ENCODE data around the gene RPEL1.
A peak's percentile ranks its signal among the peaks of the same experiment; 100 is the strongest.

Gene RPEL1

DNA sequence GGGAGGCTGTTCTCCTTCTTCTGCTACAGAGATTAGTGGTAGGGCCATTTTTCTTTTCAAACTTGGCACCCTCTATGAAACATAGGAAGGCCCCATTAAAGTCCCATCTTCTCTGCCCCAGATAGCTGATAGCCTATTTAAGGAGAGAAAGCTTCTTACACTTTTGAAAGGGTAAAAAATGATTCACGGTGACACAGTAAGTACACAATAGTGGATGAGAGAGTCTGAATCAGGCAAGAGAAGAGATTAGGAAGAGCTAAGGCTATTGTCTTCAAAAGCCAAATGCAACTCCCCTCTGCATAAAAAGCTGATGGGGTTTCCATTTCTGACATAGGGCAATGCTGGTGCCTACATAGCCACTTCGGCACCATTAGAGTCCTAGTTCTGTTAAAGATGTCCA is 34.8 kb downstream of the RPEL1 start:
- DNase-seq (ENCODE audit: low read depth) = no peak

GRCh38 chr10:103281753-103282152 is 36.1 kb downstream of the RPEL1 start:
- DNase-seq (ENCODE audit: low read depth) = no peak

- DNase-seq (ENCODE audit: low read depth) = no peak
Measured at GRCh38 chr10:103282961-103283360, 37.3 kb downstream of the RPEL1 start.

DNA sequence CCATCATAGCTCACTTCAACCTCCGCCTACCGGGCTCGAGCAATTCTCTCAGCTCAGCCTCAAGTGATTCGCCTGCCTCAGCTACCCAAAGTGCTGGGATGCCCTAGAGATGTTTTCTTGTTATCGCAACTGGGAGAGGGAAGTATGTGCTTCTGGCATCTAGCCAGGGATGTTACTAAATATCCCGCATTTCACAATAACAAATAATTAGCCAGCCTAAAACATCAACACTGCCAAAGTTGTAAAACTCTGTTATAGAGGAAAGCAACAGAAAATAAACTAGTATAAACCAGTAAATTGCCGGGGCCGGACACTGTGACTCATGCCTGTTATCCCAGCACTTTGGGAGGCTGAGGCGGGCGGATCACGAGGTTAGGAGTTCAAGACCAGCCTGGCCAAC is 38.5 kb downstream of the RPEL1 start:
- DNase-seq (ENCODE audit: low read depth) = no peak

GRCh38 chr10:103287992-103288391 is 42.3 kb downstream of the RPEL1 start:
- DNase-seq (ENCODE audit: low read depth) = no peak

- DNase-seq (ENCODE audit: low read depth) = no peak
Measured at GRCh38 chr10:103291588-103291987, 45.9 kb downstream of the RPEL1 start.

DNA sequence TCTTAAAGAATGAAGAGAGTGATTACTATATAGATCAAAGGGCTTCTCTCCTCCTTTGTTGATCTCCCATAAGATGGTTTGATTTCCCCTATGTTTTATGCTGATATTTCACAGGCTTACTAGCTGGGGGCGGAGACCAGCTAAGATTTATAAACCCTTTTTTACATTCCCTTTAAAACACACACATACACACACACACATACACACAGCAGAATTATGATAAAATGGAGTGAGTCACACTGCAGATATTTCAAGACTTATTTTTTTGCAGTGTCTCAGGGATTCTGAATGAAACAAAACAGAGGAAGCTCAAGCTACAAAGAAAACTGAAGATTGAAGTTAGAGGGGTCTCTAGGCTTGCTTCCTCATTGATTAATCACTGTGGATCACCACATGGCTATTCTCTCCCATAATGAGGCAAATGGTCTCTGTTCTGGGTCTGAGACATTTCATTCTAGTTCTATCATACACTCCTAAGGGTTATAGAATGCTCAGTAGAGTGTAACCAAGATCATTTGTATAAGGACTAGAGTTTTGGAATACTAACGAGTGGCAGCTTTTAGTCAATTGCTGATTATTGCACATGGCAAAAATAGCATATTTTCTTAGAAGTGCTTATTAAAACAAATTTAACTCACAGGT is 49.8 kb downstream of the RPEL1 start:
- DNase-seq (ENCODE audit: low read depth) = peak; percentile 26
